ENCODE results near the gene MANBA. TPM values are rescaled to one million over a fixed set of nuclear protein-coding genes. Genes with fewer than 3 reads are reported as not detected.
"Not testable (repeated sequence)": the region's sequence is repeated elsewhere in the genome, so short reads cannot be mapped to it uniquely, and the experiment has no call there.

Gene MANBA
- total RNA-seq, 1 donor from 2014 or later = 10.9 TPM

- DNase-seq (ENCODE audit: low read depth, low spot score) = no peak
These were observed 137.1 kb downstream of the MANBA start for GRCh38 chr4:102623622-102624021.

DNA sequence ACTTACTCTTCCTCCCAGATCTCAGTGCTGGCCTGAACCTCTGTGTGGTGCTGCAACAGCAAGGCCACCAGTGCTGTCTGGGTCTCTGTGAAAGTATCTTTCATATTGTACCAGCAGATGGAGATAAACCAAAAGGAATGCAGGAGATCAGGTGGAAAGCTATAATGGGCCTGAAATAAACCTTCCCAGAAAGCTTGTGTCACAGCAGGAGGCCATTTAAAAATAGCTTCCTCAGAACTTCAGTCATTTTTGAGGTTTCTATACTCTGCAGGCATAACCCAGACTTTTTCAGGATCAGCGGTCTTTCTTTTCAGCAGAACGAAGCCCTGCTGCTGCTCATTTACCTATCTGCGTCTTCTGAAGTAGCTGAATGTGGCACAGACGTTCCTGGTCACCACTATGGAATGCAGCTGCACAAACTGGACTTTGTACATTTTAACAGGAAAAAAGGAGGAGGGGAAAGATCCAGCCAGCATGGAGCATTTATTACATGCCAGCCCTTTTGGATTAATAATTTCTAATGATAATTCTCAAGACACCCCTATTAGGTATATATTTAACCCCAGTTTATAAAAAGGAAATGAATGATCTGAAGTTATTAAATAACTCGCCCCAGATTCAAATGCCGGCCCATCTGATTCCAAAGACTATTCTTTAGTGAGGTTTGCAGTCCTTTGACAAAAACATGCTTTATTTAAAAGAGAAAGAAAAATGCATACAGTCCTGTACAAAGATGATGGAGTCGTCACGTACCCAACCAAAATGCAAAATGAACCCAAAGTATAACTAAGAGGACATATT is 139.9 kb downstream of the MANBA start:
- DNase-seq (ENCODE audit: low read depth, low spot score) = no peak

GRCh38 chr4:102619776-102620631 is 140.8 kb downstream of the MANBA start:
- DNase-seq (ENCODE audit: low read depth, low spot score) = not testable (repeated sequence)

DNA sequence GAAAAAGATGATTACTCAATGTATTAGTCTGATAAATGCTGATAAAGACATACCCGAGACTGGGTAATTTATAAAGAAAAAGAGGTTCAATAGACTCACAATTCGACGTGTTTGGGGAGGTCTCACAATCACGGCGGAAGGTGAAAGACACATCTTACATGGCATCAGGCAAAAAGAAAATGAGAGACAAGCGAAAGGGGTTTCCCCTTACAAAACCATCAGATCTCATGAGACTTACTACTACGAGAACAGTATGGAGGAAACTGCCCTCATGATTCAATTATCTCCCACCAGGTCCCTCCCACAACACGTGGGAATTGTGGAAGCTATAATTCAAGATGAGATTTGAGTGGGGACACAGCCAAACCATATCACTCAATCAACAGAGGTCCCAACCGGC is 141.7 kb downstream of the MANBA start:
- DNase-seq (ENCODE audit: low read depth, low spot score) = not testable (repeated sequence)

DNA sequence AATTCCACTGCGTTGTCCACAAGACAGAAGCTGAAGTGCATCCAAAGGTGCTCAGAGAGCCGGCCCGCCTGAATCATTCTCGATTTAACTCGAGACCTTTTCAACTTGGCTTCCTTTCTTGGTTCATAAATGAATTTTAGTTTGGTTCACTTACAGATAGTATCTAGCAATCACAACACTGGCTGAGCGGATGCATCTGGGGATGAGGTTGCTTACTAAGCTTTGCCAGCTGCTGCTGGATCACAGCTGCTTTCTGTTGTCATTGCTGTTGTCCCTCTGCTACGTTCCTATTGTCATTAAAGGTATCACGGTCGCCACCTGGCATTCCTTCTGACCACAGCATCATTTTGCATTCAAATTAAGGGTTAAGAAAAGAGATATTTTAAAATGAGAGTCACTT is 144.1 kb downstream of the MANBA start:
- no peak for DNase-seq (ENCODE audit: low read depth, low spot score)

DNA sequence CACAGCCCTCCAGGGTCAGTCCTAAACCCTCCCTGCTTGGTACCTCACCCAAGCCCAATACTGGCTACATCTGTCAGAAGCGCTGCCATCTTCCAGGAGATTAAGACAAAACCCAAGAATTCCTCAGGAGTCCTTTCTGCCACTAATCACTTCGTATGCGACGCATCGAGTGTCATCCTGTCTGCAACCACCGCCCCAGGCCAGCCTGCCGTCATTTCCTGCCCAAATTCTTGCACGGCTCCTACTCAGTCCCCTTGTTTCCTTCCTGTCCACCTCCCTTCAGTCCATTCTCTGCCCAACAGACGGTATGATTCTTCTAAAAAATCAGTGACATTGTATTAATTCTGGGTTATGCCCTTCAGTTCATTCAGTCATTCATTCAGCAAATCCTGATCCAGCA is 146.0 kb downstream of the MANBA start:
- DNase-seq (ENCODE audit: low read depth, low spot score) = no peak

GRCh38 chr4:102612824-102613366 is 147.9 kb downstream of the MANBA start:
- DNase-seq (ENCODE audit: low read depth, low spot score) = no peak

DNA sequence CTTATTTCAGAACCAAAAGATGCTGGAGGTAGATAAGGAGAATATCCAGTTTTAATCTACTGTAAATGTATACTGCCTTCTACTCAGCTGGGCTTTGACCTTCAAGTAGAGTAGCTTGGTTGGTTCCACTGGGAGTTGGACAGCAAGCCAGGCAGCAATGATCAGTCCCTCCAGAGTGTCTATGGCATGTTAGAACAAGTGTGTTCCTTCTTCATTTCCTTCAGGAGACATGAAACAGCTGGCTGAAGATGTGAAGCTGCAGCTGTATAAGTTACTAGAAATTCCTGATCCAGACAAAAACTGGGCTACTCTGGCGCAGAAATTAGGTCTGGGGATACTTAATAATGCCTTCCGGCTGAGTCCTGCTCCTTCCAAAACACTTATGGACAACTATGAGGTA is 148.6 kb downstream of the MANBA start:
- no peak for DNase-seq (ENCODE audit: low read depth, low spot score)

DNA sequence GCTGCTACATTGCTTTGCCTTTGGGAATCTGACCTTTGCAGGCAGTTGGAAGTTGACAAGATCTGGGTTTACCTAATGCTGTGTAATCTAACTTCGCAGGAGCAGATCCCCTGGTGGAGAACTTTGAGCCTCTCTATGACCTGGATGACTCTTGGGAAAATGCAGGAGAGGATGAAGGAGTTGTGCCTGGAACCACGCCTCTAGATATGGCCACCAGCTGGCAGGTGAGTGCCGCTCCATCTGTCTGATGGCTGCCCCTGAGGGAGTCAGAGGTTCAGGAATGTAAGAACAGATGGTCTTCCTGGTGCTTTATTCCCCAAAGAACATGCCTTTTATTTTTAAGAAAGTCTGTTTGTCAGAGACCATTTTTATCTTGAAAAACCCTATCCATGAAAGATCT is 150.3 kb downstream of the MANBA start:
- no peak for DNase-seq (ENCODE audit: low read depth, low spot score)

DNA sequence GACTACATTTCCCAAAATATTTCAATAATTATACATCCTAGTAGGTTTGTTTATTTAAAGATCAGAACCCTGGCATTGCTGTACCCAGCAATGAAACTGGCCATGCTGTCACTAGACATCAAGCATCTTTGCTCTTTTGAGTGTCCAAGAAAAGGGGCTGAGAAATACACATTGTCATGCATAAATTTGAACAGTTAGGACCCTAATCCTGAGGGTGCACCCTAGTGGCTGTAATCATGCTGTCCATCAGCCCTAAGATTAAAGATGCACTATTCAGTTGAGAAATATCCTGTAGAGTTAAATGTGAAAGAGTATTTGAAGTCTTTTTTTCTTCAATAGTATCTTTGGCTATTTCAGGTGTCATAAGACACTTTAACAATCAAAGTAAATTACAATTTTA is 150.8 kb downstream of the MANBA start:
- DNase-seq (ENCODE audit: low read depth, low spot score) = no peak

GRCh38 chr4:102608190-102608589 is 152.6 kb downstream of the MANBA start:
- no peak for DNase-seq (ENCODE audit: low read depth, low spot score)

- DNase-seq (ENCODE audit: low read depth, low spot score) = no peak
These were observed 153.8 kb downstream of the MANBA start for GRCh38 chr4:102606846-102607450.

DNA sequence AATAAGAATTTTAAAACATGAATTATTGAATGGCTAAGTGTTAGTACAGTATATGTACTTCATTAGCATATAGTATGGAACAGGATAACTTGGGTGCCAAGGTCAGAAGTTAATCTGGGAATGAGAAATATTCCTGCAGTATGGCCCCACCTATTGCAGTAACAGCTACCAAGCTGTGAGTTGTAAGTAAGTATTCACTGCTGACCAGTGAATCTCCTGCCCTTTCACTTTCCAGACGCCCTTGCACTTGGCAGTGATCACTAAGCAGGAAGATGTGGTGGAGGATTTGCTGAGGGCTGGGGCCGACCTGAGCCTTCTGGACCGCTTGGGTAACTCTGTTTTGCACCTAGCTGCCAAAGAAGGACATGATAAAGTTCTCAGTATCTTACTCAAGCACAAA is 154.5 kb downstream of the MANBA start:
- DNase-seq (ENCODE audit: low read depth, low spot score) = no peak

DNA sequence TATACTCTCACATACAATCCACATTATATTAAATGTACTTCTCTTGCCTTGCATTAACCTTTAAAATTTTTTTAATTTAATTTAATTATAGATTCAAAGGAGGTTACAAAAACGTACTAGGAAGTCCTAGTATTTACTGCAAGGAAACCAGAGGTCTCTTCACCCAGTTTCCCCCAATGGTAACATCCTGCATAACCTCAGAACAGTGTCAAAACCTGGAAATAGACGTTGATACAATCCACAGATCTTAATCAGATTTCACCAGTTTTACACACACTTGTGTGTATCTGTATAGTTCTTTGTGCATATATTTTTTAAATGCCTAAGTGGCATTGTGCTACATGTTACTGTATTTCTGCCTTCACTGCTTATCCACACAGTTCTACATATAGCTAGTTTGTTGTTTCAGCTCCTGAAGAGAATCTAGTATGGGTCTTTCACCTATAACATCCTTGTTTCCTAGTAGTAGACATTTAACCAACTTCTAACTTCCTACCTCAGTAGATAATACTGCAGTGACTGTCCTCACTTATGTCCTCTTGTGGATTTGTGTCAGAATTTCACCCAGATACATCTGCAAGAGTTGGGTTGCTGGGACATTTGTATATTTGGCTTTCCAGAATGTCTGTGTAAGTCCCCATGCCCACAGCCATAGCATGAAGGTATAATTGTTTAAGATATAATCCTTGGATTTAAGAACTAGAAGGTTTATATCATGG is 156.4 kb downstream of the MANBA start:
- no peak for DNase-seq (ENCODE audit: low read depth, low spot score)

- no peak for DNase-seq (ENCODE audit: low read depth, low spot score)
These were observed 159.1 kb downstream of the MANBA start for GRCh38 chr4:102601586-102602227.

GRCh38 chr4:102600689-102601088 is 160.1 kb downstream of the MANBA start:
- DNase-seq (ENCODE audit: low read depth, low spot score) = no peak

GRCh38 chr4:102599886-102600285 is 160.9 kb downstream of the MANBA start:
- DNase-seq (ENCODE audit: low read depth, low spot score) = no peak

DNA sequence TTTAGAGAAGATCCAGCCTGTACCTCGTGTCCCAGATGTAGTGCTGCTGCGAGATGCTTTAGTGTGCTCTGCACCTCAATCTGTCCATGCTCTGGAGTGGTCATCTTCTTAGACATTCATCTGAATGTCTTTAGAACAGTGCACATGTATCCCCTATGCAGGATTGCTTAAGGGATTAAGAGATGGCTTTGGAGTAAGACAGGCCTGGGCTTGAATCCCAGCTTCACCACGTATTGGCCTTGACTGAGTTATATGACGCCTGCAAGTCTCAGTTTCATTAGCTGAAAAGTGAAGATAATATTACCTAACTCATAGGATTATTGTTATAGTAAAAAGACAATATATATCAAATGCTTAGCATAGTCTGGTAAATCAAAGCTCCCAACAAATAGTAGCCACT is 161.3 kb downstream of the MANBA start:
- DNase-seq (ENCODE audit: low read depth, low spot score) = no peak

DNA sequence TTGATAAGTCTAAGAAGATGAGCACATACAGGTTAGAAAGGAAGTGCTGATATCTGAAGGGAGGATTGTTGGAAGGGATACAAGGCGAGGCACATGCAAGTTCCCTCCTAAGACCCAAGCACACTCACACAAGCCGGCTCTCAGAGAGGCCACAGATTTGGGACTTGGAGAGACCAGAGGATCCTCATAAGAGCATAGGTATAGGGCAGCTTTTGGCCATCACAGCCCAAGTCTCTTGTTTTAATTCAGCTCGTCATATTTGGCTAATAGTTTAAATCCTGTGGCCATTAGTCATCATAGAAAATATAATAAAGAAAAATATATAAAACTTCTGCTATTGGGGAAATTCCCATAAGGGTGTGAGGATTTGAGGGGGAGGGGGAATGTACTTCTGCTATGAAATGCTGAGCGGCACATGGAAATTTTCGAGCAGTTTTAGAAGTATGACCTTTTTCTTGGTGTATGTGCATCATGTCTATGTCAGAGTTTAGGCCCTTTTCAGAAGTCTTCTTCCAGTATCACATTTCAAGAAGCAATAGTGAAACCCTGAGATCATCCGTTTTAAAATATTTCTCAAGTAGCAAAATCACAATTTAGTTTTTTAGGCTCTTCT is 161.9 kb downstream of the MANBA start:
- no peak for DNase-seq (ENCODE audit: low read depth, low spot score)

DNA sequence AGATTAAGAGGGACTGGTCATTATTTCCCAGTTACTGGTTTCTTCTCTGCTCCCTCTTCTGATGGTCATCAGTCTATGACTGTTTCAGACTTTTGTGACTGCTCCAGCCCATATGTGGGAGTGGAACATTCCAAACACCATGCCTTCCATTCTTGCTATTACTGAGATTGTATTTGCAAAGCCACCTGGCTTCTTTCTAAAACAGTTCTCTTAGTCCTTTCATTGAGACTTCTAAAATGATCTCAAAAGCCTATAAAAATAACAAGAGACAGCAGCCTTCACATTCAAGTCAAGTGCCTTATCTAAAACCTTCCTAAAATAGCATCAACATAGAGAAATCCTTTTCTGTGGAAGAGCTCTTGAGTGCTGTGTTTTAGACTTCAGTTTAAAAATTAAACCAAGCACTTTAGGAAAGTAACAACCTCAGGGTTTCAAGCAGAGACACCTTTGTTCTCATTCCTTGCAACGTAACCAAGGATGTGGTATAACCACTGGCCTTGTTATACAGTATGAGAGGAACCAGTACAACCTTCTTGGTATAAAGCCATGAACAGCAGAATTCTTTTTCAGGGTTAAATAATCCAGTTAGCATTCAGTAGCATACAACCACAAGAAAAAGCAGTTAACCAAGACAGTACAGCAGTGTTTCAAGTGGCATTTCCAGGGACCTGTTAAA is 162.5 kb downstream of the MANBA start:
- DNase-seq (ENCODE audit: low read depth, low spot score) = no peak
